Right lobe of liver (tissue), 4 donors: ENCODE data around the gene RMDN3.

Source experiments
- POLR2A ChIP-seq: fragments of 450-650 bp; IDR thresholded peaks from one replicate; pipeline ENCODE4 v1.6.1; 2017; ENCODE audit warnings: antibody characterized with exemption, mild to moderate bottlenecking
- TF ChIP-seq, protein P1 (sequence below), 4 donors: fragments of 200-600 bp in 3 of 4; fragments of 450-650 bp in 1 of 4; IDR thresholded peaks; one replicate each; pipeline versions ENCODE4 v1.5.1 to v1.8.0; 2016 to 2022; ENCODE audit warnings: antibody characterized with exemption in 4 of 4, mild to moderate bottlenecking in 2 of 4
- donor health status: DM: no; HTN: no; CAD: no.
- donor health status: DM: no; HTN: no; CAD: no.
- donor health status: DM: no; HTN: yes; CAD: no.

- TF ChIP-seq, protein P1, sequence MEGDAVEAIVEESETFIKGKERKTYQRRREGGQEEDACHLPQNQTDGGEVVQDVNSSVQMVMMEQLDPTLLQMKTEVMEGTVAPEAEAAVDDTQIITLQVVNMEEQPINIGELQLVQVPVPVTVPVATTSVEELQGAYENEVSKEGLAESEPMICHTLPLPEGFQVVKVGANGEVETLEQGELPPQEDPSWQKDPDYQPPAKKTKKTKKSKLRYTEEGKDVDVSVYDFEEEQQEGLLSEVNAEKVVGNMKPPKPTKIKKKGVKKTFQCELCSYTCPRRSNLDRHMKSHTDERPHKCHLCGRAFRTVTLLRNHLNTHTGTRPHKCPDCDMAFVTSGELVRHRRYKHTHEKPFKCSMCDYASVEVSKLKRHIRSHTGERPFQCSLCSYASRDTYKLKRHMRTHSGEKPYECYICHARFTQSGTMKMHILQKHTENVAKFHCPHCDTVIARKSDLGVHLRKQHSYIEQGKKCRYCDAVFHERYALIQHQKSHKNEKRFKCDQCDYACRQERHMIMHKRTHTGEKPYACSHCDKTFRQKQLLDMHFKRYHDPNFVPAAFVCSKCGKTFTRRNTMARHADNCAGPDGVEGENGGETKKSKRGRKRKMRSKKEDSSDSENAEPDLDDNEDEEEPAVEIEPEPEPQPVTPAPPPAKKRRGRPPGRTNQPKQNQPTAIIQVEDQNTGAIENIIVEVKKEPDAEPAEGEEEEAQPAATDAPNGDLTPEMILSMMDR (IDR thresholded peaks at IDR 0.05): no peak
- TF ChIP-seq POLR2A: no peak
Measured at GRCh38 chr15:40769274-40770146, 14.5 kb upstream of the RMDN3 start, which contains the start of gene C15orf62.
